DOHH2 (cell line): ENCODE measurements around the gene LRRC25.

Experiments used
- H3F3A ChIP-seq: fragments of 200-600 bp; sonication (generic), shearing (Covaris generic); 2 replicates; pipeline ENCODE4 v1.6.0; 2016; ENCODE audit warnings: antibody characterized with exemption, mild to moderate bottlenecking; ENCODE audit not compliant: control insufficient read depth, insufficient read depth
- H3K27ac ChIP-seq: fragments of 200-600 bp; sonication (generic); 2 replicates; pipeline ENCODE4 v1.5.1; 2014; ENCODE audit warnings: low read depth, mild to moderate bottlenecking, low read length, moderate library complexity
- H3K27me3 ChIP-seq: fragments of 200-600 bp; sonication (generic); 2 replicates; pipeline ENCODE4 v1.6.1; 2014; ENCODE audit warnings: mild to moderate bottlenecking, low read length, mixed read lengths; ENCODE audit not compliant: control insufficient read depth
- H3K36me3 ChIP-seq: fragments of 200-600 bp; sonication (generic); 2 replicates; pipeline ENCODE4 v1.6.1; 2014; ENCODE audit warnings: mild to moderate bottlenecking, low read length, moderate library complexity, mixed read lengths; ENCODE audit not compliant: control insufficient read depth
- H3K4me1 ChIP-seq: fragments of 200-600 bp; sonication (generic); 2 replicates; pipeline ENCODE4 v1.6.1; 2014; ENCODE audit warnings: mild to moderate bottlenecking, low read length, mixed read lengths; ENCODE audit not compliant: control insufficient read depth
- H3K4me2 ChIP-seq: fragments of 200-600 bp; sonication (generic); 2 replicates; pipeline ENCODE4 v1.6.0; 2014; ENCODE audit warnings: mild to moderate bottlenecking, low read length, moderate library complexity
- H3K4me3 ChIP-seq: fragments of 200-600 bp; sonication (generic); 2 replicates; pipeline ENCODE4 v1.5.1; 2014; ENCODE audit warnings: mild to moderate bottlenecking, low read length, mixed read lengths
- H3K79me2 ChIP-seq: fragments of 200-600 bp; sonication (generic); 2 replicates; pipeline ENCODE4 v1.6.1; 2014; ENCODE audit warnings: mild to moderate bottlenecking, low read length, mixed read lengths; ENCODE audit not compliant: control insufficient read depth
- H3K9me2 ChIP-seq: fragments of 200-600 bp; sonication (generic); replicated peaks from 2 replicates; pipeline ENCODE4 v1.6.1; 2014; ENCODE audit warnings: mild to moderate bottlenecking, low read length, mixed read lengths; ENCODE audit not compliant: control insufficient read depth
- H3K9me3 ChIP-seq: fragments of 200-600 bp; sonication (generic); 2 replicates; pipeline ENCODE4 v1.6.1; 2014; ENCODE audit warnings: antibody characterized with exemption, low read length, mixed read lengths; ENCODE audit not compliant: control insufficient read depth, insufficient read depth
- H4K20me1 ChIP-seq: fragments of 200-600 bp; sonication (generic); 2 replicates; pipeline ENCODE4 v1.6.0; 2014; ENCODE audit warnings: low read depth, mild to moderate bottlenecking, antibody characterized with exemption, low read length, moderate library complexity; ENCODE audit not compliant: control insufficient read depth, insufficient read depth
- EZH2phosphoT487 ChIP-seq: fragments of 200-600 bp; sonication (generic); IDR thresholded peaks from 2 replicates; pipeline ENCODE4 v1.6.1; 2017; ENCODE audit warnings: borderline replicate concordance, mild to moderate bottlenecking, antibody characterized with exemption, low read length, moderate library complexity, mixed read lengths
- TF ChIP-seq, protein P1 (sequence below): fragments of 200-600 bp; sonication (generic); IDR thresholded peaks from one replicate; pipeline ENCODE4 v1.5.1; 2014; ENCODE audit warnings: antibody characterized with exemption, mild to moderate bottlenecking, low read depth, low read length; ENCODE audit not compliant: poor library complexity, severe bottlenecking

Gene LRRC25

GRCh38 chr19:18425515-18426415 lies 28.3 kb upstream of the LRRC25 start:
- peak overlapping the region; percentile 87 for H3K27ac ChIP-seq

GRCh38 chr19:18424890-18425514 lies 27.6 kb upstream of the LRRC25 start:
- H3K4me2 ChIP-seq: peak overlapping the region; percentile 79
- peaks cover 49% of the 10 kb centered on the region for H3K36me3 ChIP-seq
- H3K9me2 ChIP-seq: no peaks in the 10 kb centered on the region
- H3K4me3 ChIP-seq: peak overlapping the region; percentile 90
- peaks cover 27% of the 10 kb centered on the region for H3F3A ChIP-seq
- no peaks in the 10 kb centered on the region for H3K27me3 ChIP-seq
- no peaks in the 10 kb centered on the region for H3K9me3 ChIP-seq
- peak overlapping the region; percentile 87 for H3K27ac ChIP-seq
- peaks cover 95% of the 10 kb centered on the region for H3K4me1 ChIP-seq
- H4K20me1 ChIP-seq: peaks cover 20% of the 10 kb centered on the region; the same call in 1 of the 2 replicates
- peaks cover 85% of the 10 kb centered on the region for H3K79me2 ChIP-seq
- TF ChIP-seq EZH2phosphoT487: no peak
- TF ChIP-seq, protein P1, sequence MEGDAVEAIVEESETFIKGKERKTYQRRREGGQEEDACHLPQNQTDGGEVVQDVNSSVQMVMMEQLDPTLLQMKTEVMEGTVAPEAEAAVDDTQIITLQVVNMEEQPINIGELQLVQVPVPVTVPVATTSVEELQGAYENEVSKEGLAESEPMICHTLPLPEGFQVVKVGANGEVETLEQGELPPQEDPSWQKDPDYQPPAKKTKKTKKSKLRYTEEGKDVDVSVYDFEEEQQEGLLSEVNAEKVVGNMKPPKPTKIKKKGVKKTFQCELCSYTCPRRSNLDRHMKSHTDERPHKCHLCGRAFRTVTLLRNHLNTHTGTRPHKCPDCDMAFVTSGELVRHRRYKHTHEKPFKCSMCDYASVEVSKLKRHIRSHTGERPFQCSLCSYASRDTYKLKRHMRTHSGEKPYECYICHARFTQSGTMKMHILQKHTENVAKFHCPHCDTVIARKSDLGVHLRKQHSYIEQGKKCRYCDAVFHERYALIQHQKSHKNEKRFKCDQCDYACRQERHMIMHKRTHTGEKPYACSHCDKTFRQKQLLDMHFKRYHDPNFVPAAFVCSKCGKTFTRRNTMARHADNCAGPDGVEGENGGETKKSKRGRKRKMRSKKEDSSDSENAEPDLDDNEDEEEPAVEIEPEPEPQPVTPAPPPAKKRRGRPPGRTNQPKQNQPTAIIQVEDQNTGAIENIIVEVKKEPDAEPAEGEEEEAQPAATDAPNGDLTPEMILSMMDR: no peak

More at GRCh38 chr19:18425515-18426415, 28.3 kb upstream of the LRRC25 start:
- Histone ChIP-seq H3K4me3 (peak overlapping the region; percentile 90), H3K36me3 (peaks cover 53% of the 10 kb centered on the region), H3K9me2 (no peaks in the 10 kb centered on the region), H3F3A (peaks cover 27% of the 10 kb centered on the region), H3K27me3 (no peaks in the 10 kb centered on the region), H3K4me2 (peak overlapping the region; percentile 79), H3K9me3 (no peaks in the 10 kb centered on the region), H4K20me1 (peaks cover 20% of the 10 kb centered on the region; the same call in 1 of the 2 replicates), H3K79me2 (peaks cover 83% of the 10 kb centered on the region), H3K4me1 (peaks cover 100% of the 10 kb centered on the region)
- no peak for TF ChIP-seq EZH2phosphoT487
- TF ChIP-seq, protein P1: peak; percentile 29

DNA sequence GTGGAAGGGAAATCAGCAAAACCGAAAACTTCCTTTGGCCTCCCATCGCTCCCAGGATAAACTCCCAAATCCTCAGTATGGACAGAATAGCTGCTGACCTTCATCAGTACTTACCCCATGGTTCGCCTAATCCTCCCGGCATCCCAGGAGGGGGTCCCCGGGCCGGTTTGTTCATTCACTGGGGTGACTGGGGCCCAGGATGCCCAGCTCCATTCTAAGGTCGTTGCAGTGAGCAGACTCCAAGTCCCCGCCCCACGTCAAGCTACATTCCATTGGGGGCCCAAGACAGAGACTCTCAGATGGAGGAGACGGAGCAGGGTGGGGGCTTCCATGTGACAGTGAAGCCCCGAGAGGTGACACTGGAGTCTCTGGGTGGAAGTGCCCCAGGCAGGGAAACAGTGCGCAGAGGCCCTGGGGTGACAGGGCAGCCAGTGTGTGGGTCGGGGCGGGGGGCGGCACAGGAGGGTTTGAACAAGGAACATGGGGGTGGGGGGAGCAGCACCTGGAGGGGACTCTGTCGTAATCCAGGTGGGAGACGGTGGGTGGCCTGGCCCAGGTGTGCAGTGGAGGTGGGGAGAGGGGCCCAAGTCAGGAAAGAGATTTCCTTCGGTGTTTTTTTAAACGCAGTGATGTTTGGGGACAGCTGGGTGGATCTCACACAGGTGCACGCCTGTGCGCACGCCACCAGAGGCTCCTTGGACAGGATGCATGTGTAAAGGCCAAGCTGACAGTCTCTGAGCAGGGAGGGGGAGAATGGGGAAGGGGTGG lies 26.9 kb upstream of the LRRC25 start:
- Histone ChIP-seq H3K9me2 (no peaks in the 10 kb centered on the region), H3K4me1 (peaks cover 88% of the 10 kb centered on the region), H3K27me3 (no peaks in the 10 kb centered on the region), H3K36me3 (peaks cover 50% of the 10 kb centered on the region), H3K79me2 (peaks cover 83% of the 10 kb centered on the region), H3K4me2 (peak overlapping the region; percentile 79), H3F3A (peaks cover 27% of the 10 kb centered on the region), H3K4me3 (peak overlapping the region; percentile 90), H3K27ac (peak overlapping the region; percentile 87), H4K20me1 (peaks cover 17% of the 10 kb centered on the region; the same call in 1 of the 2 replicates), H3K9me3 (no peaks in the 10 kb centered on the region)
- TF ChIP-seq, protein P1: no peak
- TF ChIP-seq EZH2phosphoT487: no peak
